HL-60/S4 treated with retinoic acid at 250 ng/mL for 4 days and 3 days (cell line): ENCODE data around the gene TMEM233.
"Not testable (repeated sequence)": the region's sequence is repeated elsewhere in the genome, so short reads cannot be mapped to it uniquely, and the experiment has no call there.

Experiments
- in situ Hi-C: fragments of 300-500 bp; cut with MboI; formaldehyde crosslinking; loops from 2 replicates; pipeline ENCODE4 v1.7.0; 2022; ENCODE audit warnings: low sequenced_read_pairs

The TMEM233 gene

GRCh38 chr12:119603767-119604166 is 10.2 kb downstream of the TMEM233 start:
- in situ Hi-C loops = no loop called here

GRCh38 chr12:119609358-119609757 is 15.8 kb downstream of the TMEM233 start:
- in situ Hi-C loops = no loop called here

GRCh38 chr12:119613319-119613936 is 19.9 kb downstream of the TMEM233 start:
- in situ Hi-C loops = no loop called here

GRCh38 chr12:119614705-119615104 is 21.1 kb downstream of the TMEM233 start:
- in situ Hi-C loops = no loop called here

GRCh38 chr12:119615518-119616475 is 22.2 kb downstream of the TMEM233 start:
- in situ Hi-C loops = no loop called here

GRCh38 chr12:119618328-119618896 is 24.8 kb downstream of the TMEM233 start:
- in situ Hi-C loops = not testable (repeated sequence)

- in situ Hi-C loops = no loop called here
These were observed 26.9 kb downstream of the TMEM233 start for GRCh38 chr12:119620490-119620889.

GRCh38 chr12:119621878-119622277 is 28.3 kb downstream of the TMEM233 start:
- in situ Hi-C loops = no loop called here

GRCh38 chr12:119624966-119625365 is 31.4 kb downstream of the TMEM233 start:
- in situ Hi-C loops = no loop called here

- in situ Hi-C loops = no loop called here
These were observed 33.6 kb downstream of the TMEM233 start for GRCh38 chr12:119627019-119627643.

GRCh38 chr12:119627686-119628085 is 34.1 kb downstream of the TMEM233 start:
- in situ Hi-C loops = no loop called here

GRCh38 chr12:119630223-119630780 is 36.7 kb downstream of the TMEM233 start:
- in situ Hi-C loops = no loop called here

- in situ Hi-C loops = no loop called here
These were observed 37.5 kb downstream of the TMEM233 start for GRCh38 chr12:119630962-119631550.

- in situ Hi-C loops = no loop called here
These were observed 38.5 kb downstream of the TMEM233 start for GRCh38 chr12:119631930-119632678.

GRCh38 chr12:119634743-119635142 is 41.2 kb downstream of the TMEM233 start:
- in situ Hi-C loops = no loop called here

GRCh38 chr12:119642986-119643385 is 49.4 kb downstream of the TMEM233 start:
- in situ Hi-C loops = no loop called here

- in situ Hi-C loops = no loop called here
These were observed 51.4 kb downstream of the TMEM233 start for GRCh38 chr12:119644930-119645329.

- in situ Hi-C loops = no loop called here
These were observed 52.0 kb downstream of the TMEM233 start for GRCh38 chr12:119645535-119646059.

GRCh38 chr12:119649202-119649808 is 55.7 kb downstream of the TMEM233 start:
- in situ Hi-C loops = no loop called here
